Left renal pelvis (tissue), 4 donors: ENCODE results near the gene PIGL. TPM values are rescaled to one million over a fixed set of nuclear protein-coding genes. Genes with fewer than 3 reads are reported as not detected.
"Not testable (repeated sequence)": the region's sequence is repeated elsewhere in the genome, so short reads cannot be mapped to it uniquely, and the experiment has no call there.

Experiments
- DNase-seq, 4 donors: peaks; one replicate each; pipeline ENCODE4 v3.0.0-alpha.2; 2013; ENCODE audit warnings: low read depth in 4 of 4, low spot score in 3 of 4
- polyA plus RNA-seq, 4 donors: library from polyadenylated mRNA; unstranded; fragments of 120-200 nt; gene quantifications; one replicate each; pipeline ENCODE4 v1.2.1, GENCODE V29; 2013; ENCODE audit not compliant: insufficient read length in 4 of 4

The PIGL gene
- 10 to 100 TPM; 24.9 to 42.3 (median 28.4) TPM for polyA plus RNA-seq

DNA sequence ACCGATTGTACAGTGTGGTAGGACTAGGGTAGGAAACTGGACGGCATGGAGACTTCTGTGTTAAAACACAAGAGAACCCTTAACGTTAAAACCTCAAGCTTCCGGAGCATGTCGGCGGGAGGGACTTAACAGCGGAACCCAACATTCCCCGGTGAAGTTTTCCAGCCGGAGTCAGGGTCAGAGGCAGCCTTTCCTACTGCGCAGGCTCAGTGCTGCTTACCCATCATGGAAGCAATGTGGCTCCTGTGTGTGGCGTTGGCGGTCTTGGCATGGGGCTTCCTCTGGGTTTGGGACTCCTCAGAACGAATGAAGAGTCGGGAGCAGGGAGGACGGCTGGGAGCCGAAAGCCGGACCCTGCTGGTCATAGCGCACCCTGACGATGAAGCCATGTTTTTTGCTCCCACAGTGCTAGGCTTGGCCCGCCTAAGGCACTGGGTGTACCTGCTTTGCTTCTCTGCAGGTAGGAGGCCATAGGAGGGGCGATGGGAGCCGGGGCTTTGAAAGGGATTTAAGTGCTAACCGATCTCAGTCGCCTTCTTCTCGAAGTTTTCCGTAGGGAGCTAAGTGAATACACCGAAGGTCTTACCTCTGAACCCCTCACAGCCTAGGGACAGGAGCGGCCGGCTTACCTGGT, at the start of gene PIGL:
PIGL (plus strand) TSS at position 209 of the 634 bp plus-strand sequence; CDS start at position 226, 17 bp downstream.
- DNase-seq = peak; percentile 83 to 91 (median 86)

- DNase-seq = no peak
Observed at GRCh38 chr17:16171613-16172012, 45.4 kb upstream of the PIGL start.

DNA sequence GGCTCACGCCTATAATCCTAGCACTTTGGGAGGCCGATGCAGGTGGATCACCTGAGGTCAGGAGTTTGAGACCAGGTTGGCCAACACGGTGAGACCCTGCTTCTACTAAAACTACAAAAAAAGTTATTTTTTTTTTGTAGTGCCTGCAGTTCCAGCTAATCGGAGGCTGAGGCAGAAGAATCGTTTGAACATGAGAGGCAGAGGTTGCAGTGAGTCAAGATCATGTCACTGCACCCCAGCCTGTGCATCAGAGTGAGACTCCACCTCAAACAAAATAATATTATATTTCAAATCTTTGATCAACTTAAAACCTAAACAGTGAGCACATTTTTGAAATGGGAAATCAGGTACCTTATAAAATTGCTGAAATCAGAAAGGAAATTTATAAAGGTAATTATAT, 38.2 kb upstream of the PIGL start:
- DNase-seq = no peak

GRCh38 chr17:16181581-16181980, 35.4 kb upstream of the PIGL start:
- DNase-seq = no peak

GRCh38 chr17:16187642-16188041, 29.4 kb upstream of the PIGL start:
- DNase-seq = no peak

DNA sequence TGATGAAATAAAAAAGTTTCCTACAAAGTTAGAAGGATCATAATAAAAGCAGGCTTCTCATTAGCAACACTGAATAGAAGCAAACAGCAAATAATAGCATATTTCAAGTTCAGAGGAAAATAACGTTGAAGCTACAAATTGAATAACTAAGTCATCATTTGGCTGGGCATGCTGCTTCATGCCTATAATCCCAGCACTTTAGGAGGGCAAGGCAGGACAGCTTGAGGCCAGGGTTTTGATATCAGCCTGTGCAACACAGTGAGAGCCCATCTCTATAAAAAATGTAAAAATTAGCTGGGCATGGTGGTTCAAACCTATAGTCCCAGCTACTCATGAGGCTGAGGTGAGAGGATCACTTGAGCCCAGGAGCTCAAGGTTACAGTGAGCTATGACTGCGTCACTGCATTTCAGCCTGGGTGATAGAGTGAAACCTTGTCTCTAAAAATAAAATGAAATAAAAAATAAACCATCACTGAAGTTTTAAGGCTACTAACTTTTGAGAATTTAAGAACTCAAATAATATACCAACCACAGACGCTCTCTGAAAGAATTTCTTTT, 27.1 kb upstream of the PIGL start:
- DNase-seq = no peak

DNA sequence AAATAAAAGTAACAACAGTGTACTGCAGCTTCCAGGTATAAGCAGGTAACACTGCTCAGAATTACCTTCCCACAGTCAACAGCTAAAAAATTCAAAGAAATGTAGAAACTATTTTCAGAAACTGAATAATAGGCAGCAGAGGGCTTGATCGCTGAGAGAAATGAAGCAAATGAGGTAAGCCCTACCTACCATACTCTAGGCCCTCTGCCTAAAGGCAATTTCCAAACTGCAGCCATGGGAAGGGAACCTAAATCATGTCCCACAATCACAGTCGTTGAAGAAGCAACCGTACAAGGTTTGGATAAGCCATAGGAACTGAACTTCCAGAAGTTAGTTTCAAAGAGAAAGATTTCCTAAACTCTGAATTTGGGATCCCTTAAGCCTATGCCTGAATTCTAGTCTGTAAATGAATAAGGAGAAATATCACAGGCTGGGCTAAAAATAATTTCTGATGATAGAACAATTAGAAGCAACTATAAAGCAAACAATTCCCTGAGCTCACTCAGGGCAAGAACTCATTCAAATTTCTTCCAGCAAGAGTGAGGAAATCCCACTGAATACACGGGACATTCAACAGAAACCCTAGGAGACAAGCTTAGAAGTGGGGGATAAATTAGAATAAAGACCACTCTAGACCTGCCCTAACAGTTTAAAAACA, 26.2 kb upstream of the PIGL start:
- DNase-seq = no peak

- DNase-seq = no peak
Observed at GRCh38 chr17:16191604-16192003, 25.4 kb upstream of the PIGL start.

DNA sequence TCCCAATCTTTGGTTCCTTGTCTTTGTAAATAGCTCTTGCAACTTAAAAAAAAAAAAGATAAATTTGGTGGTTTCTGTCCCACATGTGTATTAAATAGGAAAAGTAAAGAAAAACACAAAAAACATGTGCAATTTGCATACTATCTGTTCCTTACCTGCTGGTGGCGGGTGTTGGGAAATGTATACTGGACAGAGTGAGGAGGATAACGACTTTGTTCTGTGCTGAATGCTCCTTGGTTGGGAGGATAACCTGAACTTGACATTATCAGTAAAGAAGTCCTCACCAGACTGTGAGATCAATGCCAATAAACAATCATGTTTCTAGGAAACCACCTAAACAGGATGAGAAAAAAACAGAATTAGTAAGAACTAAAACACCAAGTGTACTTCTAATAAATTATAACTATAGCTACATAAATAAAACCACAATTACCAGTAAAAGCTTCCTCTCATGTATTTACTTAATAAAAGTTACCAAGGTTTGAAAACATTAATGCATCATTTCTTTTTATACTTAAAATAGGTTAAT, 22.6 kb upstream of the PIGL start:
- not testable (repeated sequence) for DNase-seq

DNA sequence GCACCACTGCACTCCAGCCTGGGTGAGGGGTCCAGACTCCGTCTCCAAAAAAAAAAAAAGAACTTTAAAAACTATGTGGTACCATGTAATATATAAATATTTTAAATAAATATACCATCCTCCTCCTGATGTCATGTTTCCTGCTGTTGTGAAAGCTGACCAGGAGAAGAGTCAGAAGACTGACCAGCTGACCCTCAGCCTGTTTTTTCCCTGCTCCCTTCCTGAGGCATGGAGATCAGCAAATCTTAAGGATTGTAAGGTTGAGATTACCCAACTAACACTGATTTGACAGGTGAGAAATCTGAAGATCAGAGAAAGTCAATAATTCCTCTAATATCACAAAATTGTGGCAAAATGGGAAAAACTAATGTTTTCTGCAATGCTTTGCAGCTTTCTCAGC, 19.7 kb upstream of the PIGL start:
- DNase-seq = no peak

GRCh38 chr17:16199093-16199492, 17.9 kb upstream of the PIGL start:
- DNase-seq = no peak

- DNase-seq = not testable (repeated sequence)
Observed at GRCh38 chr17:16201693-16202131, 15.3 kb upstream of the PIGL start.

DNA sequence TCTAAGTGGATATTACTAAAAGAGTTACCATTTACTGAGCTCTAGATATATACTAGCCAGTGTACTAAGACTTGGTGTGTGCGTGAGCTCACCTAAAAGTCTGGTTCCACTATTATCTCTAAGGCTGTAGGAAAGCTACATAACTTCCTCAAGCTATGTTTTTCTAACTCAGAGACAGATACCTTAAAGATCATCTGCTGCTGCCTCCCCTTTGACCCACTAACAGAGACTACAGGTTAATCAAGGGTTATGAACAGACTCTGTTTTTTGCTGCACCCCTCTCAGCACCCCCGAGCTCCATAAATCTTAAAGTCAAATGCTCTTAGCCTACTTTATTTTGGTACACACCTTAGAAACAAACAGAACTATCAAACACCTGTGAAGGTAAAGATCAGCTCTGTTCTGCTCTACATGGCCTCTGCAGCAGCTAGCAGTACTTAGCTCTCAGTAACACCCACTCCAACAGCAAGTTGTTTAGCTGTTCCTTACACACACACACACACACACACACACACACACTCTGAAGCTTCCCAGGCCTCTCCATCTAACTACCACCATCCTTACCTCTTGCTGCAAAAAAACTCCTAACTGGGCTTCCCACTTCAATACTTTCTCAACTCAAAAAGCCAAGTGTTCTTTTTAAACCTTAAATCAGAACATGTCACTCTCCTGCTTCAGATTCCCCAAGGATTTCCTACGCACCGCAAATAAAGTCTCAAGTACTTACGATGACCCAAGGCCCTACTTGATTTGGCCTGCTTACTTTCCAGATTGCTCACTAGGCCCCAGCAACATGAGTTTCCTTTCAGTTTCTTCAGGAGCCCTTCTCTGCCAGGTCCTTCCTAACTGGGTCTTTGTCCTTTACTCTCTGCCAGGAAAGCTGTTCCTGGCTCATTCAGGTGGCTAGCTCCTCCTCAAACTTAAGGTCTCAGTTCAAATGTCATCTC, 14.2 kb upstream of the PIGL start:
- DNase-seq = not testable (repeated sequence)

DNA sequence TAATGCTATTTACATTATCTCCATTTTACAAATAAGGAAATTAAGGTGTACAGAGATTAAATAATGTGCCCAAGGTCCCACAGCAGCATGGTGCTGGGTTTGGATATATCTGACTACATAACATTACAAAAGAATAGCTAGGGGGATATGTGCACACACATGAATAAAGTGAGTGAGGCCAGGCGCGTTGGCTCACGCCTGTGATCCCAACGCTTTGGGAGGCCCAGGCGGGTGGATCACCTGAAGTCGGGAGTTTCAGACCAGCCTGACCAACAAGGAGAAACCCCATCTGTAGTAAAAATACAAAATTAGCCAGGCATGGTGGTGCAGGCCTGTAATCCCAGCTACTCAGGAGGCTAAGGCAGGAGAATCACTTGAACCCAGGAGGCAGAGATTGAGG, 12.2 kb upstream of the PIGL start:
- not testable (repeated sequence) for DNase-seq

DNA sequence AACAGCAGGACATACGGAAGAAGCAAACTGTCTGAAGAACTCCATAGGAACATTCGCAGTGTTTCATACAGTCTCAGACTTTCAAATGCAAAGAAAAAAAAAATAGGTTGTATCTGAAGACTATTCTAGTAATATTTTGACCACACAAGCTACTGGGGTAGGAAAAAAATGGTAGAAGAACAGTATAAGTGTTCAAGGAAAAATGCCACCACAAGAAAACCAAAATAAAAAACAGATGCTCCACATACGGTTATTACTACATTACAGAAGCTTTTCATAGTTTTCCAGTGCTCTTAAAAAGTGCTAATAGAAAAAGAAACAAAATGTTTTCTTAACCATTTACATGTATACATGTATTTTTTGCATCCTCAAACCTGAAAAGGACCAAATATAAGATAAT, 5.4 kb upstream of the PIGL start:
- no peak for DNase-seq

- no peak for DNase-seq
Observed at GRCh38 chr17:16212793-16213192, 4.2 kb upstream of the PIGL start.

GRCh38 chr17:16214190-16215001, 2.6 kb upstream of the PIGL start:
- no peak for DNase-seq

DNA sequence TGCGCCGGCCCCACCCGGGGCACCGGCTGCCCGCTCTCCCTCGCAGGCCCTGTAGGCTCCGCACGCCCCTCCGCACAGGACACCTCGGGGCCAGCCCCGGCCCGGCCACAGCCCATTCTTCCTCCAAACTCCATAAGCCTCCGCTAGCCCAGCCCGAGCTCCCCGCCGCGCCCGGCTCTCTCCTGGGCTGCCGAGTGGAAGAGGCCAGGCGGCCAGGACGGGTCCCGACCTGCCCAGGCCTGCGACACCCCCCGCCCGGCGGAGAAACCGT, 2.1 kb upstream of the PIGL start:
- DNase-seq = no peak

DNA sequence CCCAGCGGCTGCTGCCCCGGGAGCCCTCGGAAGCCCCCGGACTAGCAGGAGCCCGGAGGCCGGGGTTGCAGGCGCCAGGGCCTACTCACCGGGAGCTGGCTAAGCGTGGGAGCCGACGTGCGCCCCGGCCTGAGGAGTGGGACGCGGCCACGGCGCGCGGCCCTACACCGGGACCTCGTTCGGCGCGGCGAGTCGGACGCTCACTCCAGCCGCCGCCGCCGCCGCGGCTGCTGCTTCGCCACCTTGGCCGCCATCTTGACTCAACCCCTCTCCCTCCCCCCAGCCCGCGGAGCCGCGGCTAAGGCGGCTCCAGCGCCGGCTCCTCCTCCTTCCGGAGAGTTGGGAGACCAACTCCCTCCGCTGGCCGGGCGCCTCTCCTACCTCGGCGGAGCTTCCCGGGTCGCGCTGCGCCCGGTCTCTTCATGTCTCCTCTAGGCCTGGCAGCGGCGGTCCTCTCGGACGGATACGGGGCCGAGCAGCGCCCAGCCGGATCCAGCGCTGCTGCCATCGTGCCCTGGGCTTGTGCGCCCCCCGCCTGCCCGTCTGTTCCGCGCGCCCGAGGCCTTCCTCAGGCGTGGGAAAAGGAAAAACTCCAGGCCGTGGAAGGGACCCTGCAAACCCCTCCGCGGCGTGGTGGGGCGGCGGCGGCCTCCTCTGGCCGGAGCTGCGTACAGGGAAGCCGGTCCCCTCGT, 1.6 kb upstream of the PIGL start, which contains the start of gene NCOR1:
NCOR1 (minus strand) TSS at position 262 of the 692 bp plus-strand sequence. CDS start 20,965 bp downstream, outside the sequence.
- peak; percentile 82 to 90 (median 88) for DNase-seq
